Naive thymus-derived CD4-positive, alpha-beta T cell (primary cell): ENCODE results near the gene DENND5A. TPM values are rescaled to one million over a fixed set of nuclear protein-coding genes. Genes with fewer than 3 reads are reported as not detected.
A peak's percentile ranks its signal among the peaks of the same experiment; 100 is the strongest.

Experiments
- ATAC-seq: fragments of 150-1000 bp; cut with Tn5 transposase; 2 replicates; pipeline ENCODE4 v1.10.0; 2021; ENCODE audit warnings: mild to moderate bottlenecking, moderate library complexity
- CTCF ChIA-PET: fragments of 350-600 bp; sonication (Branson Sonifier 250); formaldehyde crosslinking; loops from one replicate; lab custom pipeline; 2021; ENCODE audit warnings: antibody characterized with exemption; lab: Charles Lee
- POLR2A ChIA-PET: fragments of 350-600 bp; sonication (Branson Sonifier 250); formaldehyde crosslinking; loops from one replicate; lab custom pipeline; 2021; ENCODE audit warnings: antibody characterized with exemption, inconsistent platforms; lab: Charles Lee
- DNase-seq, 9 donors: peaks; one replicate each; pipeline versions ENCODE4 v3.0.0 to v3.0.0-alpha.2; 2020 to 2022; ENCODE audit warnings: mixed read lengths in 1 of 9
- H3K27ac ChIP-seq: one replicate; pipeline ENCODE4 v1.7.0; 2013; ENCODE audit warnings: mild to moderate bottlenecking, low read depth, low read length, moderate library complexity
- H3K27me3 ChIP-seq, 2 donors: one replicate each; pipeline ENCODE4 v1.7.0; 2013; ENCODE audit warnings: low read length in 2 of 2, mild to moderate bottlenecking in 2 of 2, moderate library complexity in 2 of 2; ENCODE audit not compliant: control insufficient read depth in 2 of 2, insufficient read depth in 2 of 2
- H3K36me3 ChIP-seq, 3 experiments: 1 replicate in 2 of 3; 2 replicates in 1 of 3; pipeline ENCODE4 v1.7.0; 2013; ENCODE audit warnings: low read length in 3 of 3, mild to moderate bottlenecking in 3 of 3, moderate library complexity in 1 of 3; ENCODE audit not compliant: insufficient read depth in 3 of 3, control insufficient read depth in 2 of 3
- H3K4me1 ChIP-seq, 2 donors: one replicate each; pipeline ENCODE4 v1.7.0; 2013; ENCODE audit warnings: low read length in 2 of 2, mild to moderate bottlenecking in 2 of 2, moderate library complexity in 1 of 2; ENCODE audit not compliant: control insufficient read depth in 2 of 2, insufficient read depth in 2 of 2
- H3K4me3 ChIP-seq: 2 replicates; pipeline ENCODE4 v1.7.0; 2013; ENCODE audit warnings: mild to moderate bottlenecking, low read length
- H3K9me3 ChIP-seq, 3 experiments: 1 replicate in 2 of 3; 2 replicates in 1 of 3; pipeline ENCODE4 v1.7.0; 2013; ENCODE audit warnings: low read length in 3 of 3; ENCODE audit not compliant: control insufficient read depth in 2 of 3
- H3K27ac Mint-ChIP-seq, 9 donors: one replicate each; pipeline ENCODE4 v1.8.0; 2020 to 2022; ENCODE audit warnings: mixed read lengths in 9 of 9, mild to moderate bottlenecking in 8 of 9, moderate library complexity in 5 of 9, inconsistent platforms in 2 of 9
- H3K27me3 Mint-ChIP-seq, 5 donors: one replicate each; pipeline ENCODE4 v1.8.0; 2021 to 2022; ENCODE audit warnings: mixed read lengths in 5 of 5, mild to moderate bottlenecking in 1 of 5
- H3K36me3 Mint-ChIP-seq, 5 donors: one replicate each; pipeline ENCODE4 v1.8.0; 2020 to 2022; ENCODE audit warnings: mixed read lengths in 5 of 5, mild to moderate bottlenecking in 3 of 5, inconsistent platforms in 1 of 5
- H3K4me1 Mint-ChIP-seq, 7 donors: one replicate each; pipeline ENCODE4 v1.8.0; 2020 to 2022; ENCODE audit warnings: mixed read lengths in 7 of 7, mild to moderate bottlenecking in 3 of 7, inconsistent platforms in 1 of 7
- H3K4me3 Mint-ChIP-seq, 10 donors: one replicate each; pipeline ENCODE4 v1.8.0; 2020 to 2022; ENCODE audit warnings: mild to moderate bottlenecking in 10 of 10, mixed read lengths in 10 of 10, moderate library complexity in 6 of 10, inconsistent platforms in 2 of 10
- H3K9me3 Mint-ChIP-seq, 11 donors: one replicate each; pipeline ENCODE4 v1.8.0; 2020 to 2022; ENCODE audit warnings: mixed read lengths in 11 of 11, mild to moderate bottlenecking in 4 of 11, inconsistent platforms in 1 of 11, moderate library complexity in 1 of 11
- intact Hi-C, 2 donors: fragments of 100-400 bp; cut with micrococcal nuclease; formaldehyde crosslinking; loops; one replicate each; pipeline ENCODE4 v1.15.1; 2023
- polyA plus RNA-seq, 2 donors: library from polyadenylated mRNA; unstranded; fragments of 300-500 nt; fragmentation: Illumina TruSeq; gene quantifications; one replicate each; pipeline ENCODE4 v1.2.3, GENCODE V29; 2021
- total RNA-seq, 6 experiments: library from RNA in 5 of 6; stranded (reverse) in 5 of 6; gene quantifications; 1 replicate in 5 of 6; 2 replicates in 1 of 6; pipeline ENCODE4 v1.2.3 and lab custom pipeline; 2021 to 2026

The DENND5A gene
- total and polyA plus RNA-seq, 7 experiments from 2014 or later = 33.9 to 178 (median 106) TPM

DNA sequence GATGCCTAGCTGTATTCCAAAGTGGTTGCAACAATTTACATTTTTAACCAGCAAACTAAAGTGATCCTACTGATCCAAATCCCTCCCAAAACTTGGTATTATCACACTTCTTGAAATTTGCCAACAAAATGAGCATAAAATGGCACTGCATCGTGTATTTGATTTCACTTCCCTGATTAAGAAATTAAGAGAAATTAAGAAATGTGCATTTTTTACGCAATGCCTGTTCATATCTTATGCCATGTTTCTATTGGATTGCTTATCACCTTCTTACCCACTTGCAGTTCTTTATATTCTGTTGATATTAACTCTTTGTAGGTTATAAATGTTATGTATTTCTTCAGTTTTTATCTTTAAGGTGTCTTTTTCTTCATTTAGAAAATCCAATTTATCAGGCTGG, 80.6 kb downstream of the DENND5A start:
- intact Hi-C loops = no loop called here
- ATAC-seq = no peak
- Histone ChIP-seq H3K36me3 (peaks cover 0 to 17% (median 0%) of the 10 kb centered on the region in 3 experiments), H3K9me3 (no peaks in the 10 kb centered on the region), H3K27me3 (no peaks in the 10 kb centered on the region), H3K4me3 (no peak overlapping the region), H3K27ac (no peak overlapping the region), H3K4me1 (no peaks in the 10 kb centered on the region)
- peaks cover 3 to 46% (median 34%) of the 10 kb centered on the region in 5 donors for H3K36me3 Mint-ChIP-seq
- H3K9me3 Mint-ChIP-seq = no peaks in the 10 kb centered on the region
- no peak overlapping the region for H3K27ac Mint-ChIP-seq
- ChIA-PET CTCF (no interaction called here), POLR2A (no interaction called here)
- no peak overlapping the region for H3K4me3 Mint-ChIP-seq
- H3K4me1 Mint-ChIP-seq = peaks cover 0 to 11% (median 9%) of the 10 kb centered on the region in 7 donors
- DNase-seq = no peak
- no peaks in the 10 kb centered on the region for H3K27me3 Mint-ChIP-seq

DNA sequence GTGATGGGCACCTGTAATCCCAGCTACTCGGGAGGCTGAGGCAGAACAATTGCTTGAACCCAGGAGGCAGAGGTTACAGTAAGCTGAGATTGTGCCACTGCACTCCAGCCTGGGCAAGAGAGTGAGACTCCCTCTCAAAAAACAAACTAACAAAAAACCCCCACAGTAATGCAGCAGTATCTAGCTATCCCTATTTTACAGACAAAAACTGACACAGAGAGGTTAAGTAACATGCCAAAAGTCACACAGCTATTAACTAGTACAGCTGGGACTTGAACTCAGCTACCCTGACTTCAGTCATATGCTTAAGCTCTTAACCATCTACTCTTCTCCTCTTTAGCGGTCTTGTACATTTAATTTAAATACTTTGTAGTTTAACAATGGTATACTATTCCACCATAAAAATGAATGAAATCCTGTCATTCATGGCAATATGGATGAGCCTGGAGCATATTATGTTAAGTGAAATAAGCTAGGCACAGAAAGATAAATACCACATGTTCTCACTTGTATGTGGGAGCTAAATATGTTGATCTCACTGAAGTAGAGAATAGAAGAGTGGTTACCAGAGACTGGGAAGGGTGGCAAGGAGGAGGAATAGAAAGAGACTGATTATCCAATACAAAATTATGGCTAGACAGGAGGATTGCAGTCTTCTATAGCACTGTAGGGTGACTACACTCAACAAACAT, 82.8 kb downstream of the DENND5A start:
- H3K36me3 ChIP-seq = peaks cover 0 to 36% (median 0%) of the 10 kb centered on the region in 3 experiments
- peaks cover 0 to 11% (median 9%) of the 10 kb centered on the region in 7 donors for H3K4me1 Mint-ChIP-seq
- H3K9me3 ChIP-seq = no peaks in the 10 kb centered on the region
- H3K27ac Mint-ChIP-seq = peak overlapping the region in 2 of 9 donors; percentile 2 to 57
- no peaks in the 10 kb centered on the region for H3K4me1 ChIP-seq
- H3K27me3 Mint-ChIP-seq = no peaks in the 10 kb centered on the region
- ChIA-PET CTCF (no interaction called here), POLR2A (no interaction called here)
- H3K4me3 ChIP-seq = no peak overlapping the region
- intact Hi-C loops = no loop called here
- no peaks in the 10 kb centered on the region for H3K27me3 ChIP-seq
- no peaks in the 10 kb centered on the region for H3K9me3 Mint-ChIP-seq
- H3K4me3 Mint-ChIP-seq = no peak overlapping the region
- H3K36me3 Mint-ChIP-seq = peaks cover 12 to 44% (median 38%) of the 10 kb centered on the region in 5 donors
- no peak for DNase-seq
- no peak for ATAC-seq
- no peak overlapping the region for H3K27ac ChIP-seq

DNA sequence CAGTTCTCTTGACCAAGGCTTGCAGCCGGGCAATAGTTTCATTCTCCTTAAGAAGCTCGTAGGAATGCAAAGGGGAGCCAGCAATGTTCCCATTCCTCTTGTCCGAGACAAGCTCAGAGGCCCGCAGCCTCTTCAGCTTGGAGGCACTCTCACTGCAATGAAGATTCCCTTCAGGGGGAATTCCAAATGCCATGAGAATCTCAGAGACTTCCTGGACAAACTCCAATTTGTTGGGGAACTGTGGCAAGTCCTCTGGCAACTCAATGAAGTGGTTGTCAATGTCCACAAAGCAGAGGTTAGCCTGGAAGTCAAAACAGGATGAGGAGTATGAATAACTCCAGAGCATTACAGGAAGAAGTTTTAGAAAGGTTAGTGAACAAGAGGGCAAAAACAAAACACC, 84.4 kb downstream of the DENND5A start:
- no peaks in the 10 kb centered on the region for H3K27me3 Mint-ChIP-seq
- Histone ChIP-seq H3K9me3 (no peaks in the 10 kb centered on the region), H3K4me3 (no peak overlapping the region), H3K36me3 (peaks cover 0 to 52% (median 0%) of the 10 kb centered on the region in 3 experiments), H3K27ac (no peak overlapping the region), H3K4me1 (no peaks in the 10 kb centered on the region), H3K27me3 (no peaks in the 10 kb centered on the region)
- H3K9me3 Mint-ChIP-seq = no peaks in the 10 kb centered on the region
- peak overlapping the region in 5 of 9 donors; percentile 32 to 82 (median 48) for H3K27ac Mint-ChIP-seq
- peaks cover 12 to 57% (median 53%) of the 10 kb centered on the region in 5 donors for H3K36me3 Mint-ChIP-seq
- ATAC-seq (no peak), DNase-seq (no peak)
- H3K4me1 Mint-ChIP-seq = peaks cover under 1 to 22% (median 12%) of the 10 kb centered on the region in 7 donors
- ChIA-PET CTCF (interaction anchor here (0.6 kb wide), 1 partner anchor 1666 kb away, joined by 4 read pairs; no protein-coding TSS in a partner anchor), POLR2A (no interaction called here)
- intact Hi-C loops = no loop called here
- H3K4me3 Mint-ChIP-seq = no peak overlapping the region

DNA sequence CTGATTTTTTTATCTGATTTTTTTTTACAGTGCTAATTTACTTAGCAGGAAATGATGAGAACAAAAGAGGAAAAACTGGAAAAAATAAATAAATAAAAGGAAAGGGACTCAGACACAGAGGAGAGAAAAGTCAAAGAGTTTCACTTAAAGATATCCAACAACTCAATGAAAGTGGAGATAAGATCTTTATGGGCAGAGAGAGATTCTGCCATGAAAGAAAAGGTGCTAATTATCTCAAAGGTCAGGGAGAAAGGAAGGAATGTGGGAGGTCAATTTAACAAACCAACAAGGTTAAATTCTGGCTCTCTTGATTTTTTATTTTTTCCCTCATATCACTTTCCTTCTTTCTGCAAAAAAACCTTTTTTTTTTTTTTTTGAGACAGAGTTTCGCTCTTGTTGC, 86.0 kb downstream of the DENND5A start:
- H3K4me3 Mint-ChIP-seq = no peak overlapping the region
- Histone ChIP-seq H3K9me3 (no peaks in the 10 kb centered on the region), H3K27ac (no peak overlapping the region), H3K27me3 (no peaks in the 10 kb centered on the region), H3K36me3 (peaks cover 0 to 53% (median 0%) of the 10 kb centered on the region in 3 experiments), H3K4me3 (no peak overlapping the region), H3K4me1 (no peaks in the 10 kb centered on the region)
- no peaks in the 10 kb centered on the region for H3K27me3 Mint-ChIP-seq
- peaks cover 0 to 23% (median 18%) of the 10 kb centered on the region in 7 donors for H3K4me1 Mint-ChIP-seq
- intact Hi-C loops = no loop called here
- POLR2A ChIA-PET = no interaction called here
- H3K36me3 Mint-ChIP-seq = peaks cover 12 to 60% (median 50%) of the 10 kb centered on the region in 5 donors
- CTCF ChIA-PET = no interaction called here
- no peaks in the 10 kb centered on the region for H3K9me3 Mint-ChIP-seq
- ATAC-seq = no peak
- DNase-seq = no peak
- H3K27ac Mint-ChIP-seq = peak overlapping the region in 1 of 9 donors; percentile 37

DNA sequence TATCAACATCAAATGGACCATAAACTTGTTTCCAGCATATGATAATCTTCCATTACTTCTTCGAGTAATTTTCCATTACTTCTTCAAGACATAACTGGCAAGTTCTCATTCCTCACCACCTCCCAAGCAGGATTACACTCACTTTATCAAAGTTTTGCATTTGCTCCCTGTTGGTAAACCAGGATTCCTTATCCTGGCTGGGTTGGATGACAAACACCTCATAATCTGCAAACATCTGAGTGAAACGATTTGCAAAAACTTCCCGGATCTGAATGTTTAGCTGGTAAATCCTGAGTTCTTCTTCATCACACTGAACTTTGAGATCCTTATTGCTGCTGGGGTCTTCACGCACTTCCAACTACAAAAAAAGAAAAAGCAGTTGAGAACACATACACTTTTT, 86.4 kb downstream of the DENND5A start:
- peaks cover 0 to 23% (median 18%) of the 10 kb centered on the region in 7 donors for H3K4me1 Mint-ChIP-seq
- H3K9me3 Mint-ChIP-seq = no peaks in the 10 kb centered on the region
- H3K36me3 Mint-ChIP-seq = peaks cover 12 to 60% (median 50%) of the 10 kb centered on the region in 5 donors

DNA sequence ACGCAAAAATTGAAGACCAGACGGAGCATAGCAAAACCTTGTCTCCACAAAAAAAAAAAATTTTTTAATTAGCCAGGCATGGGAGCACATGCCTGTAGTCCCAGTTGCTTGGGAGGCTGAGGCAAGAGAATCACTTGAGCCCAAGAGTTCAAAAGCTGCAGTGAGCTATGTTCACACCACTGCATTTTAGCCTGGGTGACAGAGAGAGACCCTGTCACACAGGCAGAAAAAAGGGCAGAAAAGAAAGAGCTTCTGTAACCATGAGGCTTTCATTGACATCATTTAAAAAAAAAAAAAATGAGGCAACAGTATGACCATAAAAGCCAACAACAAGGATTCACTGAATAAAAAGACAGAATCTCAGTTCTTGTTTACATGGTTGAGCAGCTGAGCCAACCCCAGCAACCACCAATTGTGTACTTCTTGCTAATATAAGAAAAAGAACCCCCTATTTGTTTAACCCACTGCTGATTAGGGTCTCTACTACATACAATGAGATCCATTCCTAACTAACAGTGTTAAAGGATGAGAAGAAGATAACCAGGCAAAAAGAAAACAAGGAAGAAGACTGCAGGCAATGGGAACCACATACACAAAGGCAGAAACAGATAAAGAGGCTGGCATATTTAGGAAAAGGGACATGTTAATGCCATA, 87.6 kb downstream of the DENND5A start:
- H3K27ac Mint-ChIP-seq = peak overlapping the region in 5 of 9 donors; percentile 11 to 44 (median 37)
- Histone ChIP-seq H3K4me1 (no peaks in the 10 kb centered on the region), H3K27ac (no peak overlapping the region), H3K4me3 (no peak overlapping the region), H3K27me3 (no peaks in the 10 kb centered on the region), H3K36me3 (peaks cover 0 to 53% (median 0%) of the 10 kb centered on the region in 3 experiments), H3K9me3 (no peaks in the 10 kb centered on the region)
- H3K27me3 Mint-ChIP-seq = no peaks in the 10 kb centered on the region
- intact Hi-C loops = no loop called here
- H3K4me1 Mint-ChIP-seq = peaks cover 0 to 27% (median 18%) of the 10 kb centered on the region in 7 donors
- no peak overlapping the region for H3K4me3 Mint-ChIP-seq
- ChIA-PET POLR2A (no interaction called here), CTCF (interaction anchor here (0.6 kb wide), 2 partner anchors 23 to 338 kb away, joined by 3 to 5 read pairs; no protein-coding TSS in a partner anchor)
- DNase-seq = no peak
- H3K36me3 Mint-ChIP-seq = peaks cover 19 to 69% (median 56%) of the 10 kb centered on the region in 5 donors
- H3K9me3 Mint-ChIP-seq = peaks cover 0 to under 1% (median 0%) of the 10 kb centered on the region in 11 donors
- ATAC-seq = no peak

More for the DNA sequence above, 86.4 kb downstream of the DENND5A start:
- ChIA-PET POLR2A (no interaction called here), CTCF (no interaction called here)
- Histone ChIP-seq H3K27ac (no peak overlapping the region), H3K9me3 (no peaks in the 10 kb centered on the region), H3K36me3 (peaks cover 0 to 53% (median 0%) of the 10 kb centered on the region in 3 experiments), H3K4me3 (no peak overlapping the region), H3K4me1 (no peaks in the 10 kb centered on the region), H3K27me3 (no peaks in the 10 kb centered on the region)
- DNase-seq (no peak), ATAC-seq (no peak)
- intact Hi-C loops = no loop called here
- Mint-ChIP-seq H3K27ac (peak overlapping the region in 1 of 9 donors; percentile 64), H3K27me3 (no peaks in the 10 kb centered on the region), H3K4me3 (no peak overlapping the region)
